H1 (cell line): Measurements from ENCODE around the gene MIA2. TPM values are rescaled to one million over a fixed set of nuclear protein-coding genes. Genes with fewer than 3 reads are reported as not detected.

Source experiments
- CTCF ChIA-PET: fragments of 300-600 bp; sonication (Branson Sonifier 250); formaldehyde crosslinking; loops from one replicate; lab custom pipeline; 2021; ENCODE audit not compliant: partially characterized antibody; lab: Charles Lee
- POLR2A ChIA-PET: fragments of 300-600 bp; sonication (Branson Sonifier 250); formaldehyde crosslinking; loops from one replicate; lab custom pipeline; 2021; ENCODE audit warnings: inconsistent platforms; ENCODE audit not compliant: partially characterized antibody; lab: Charles Lee
- DNase-seq, 2 experiments: peaks; one replicate each; pipeline versions ENCODE4 v3.0.0 to v3.0.0-alpha.2; 2010 to 2022; ENCODE audit warnings: low spot score in 2 of 2, low read depth in 1 of 2, mixed read lengths in 1 of 2
- FAIRE-seq: peaks from 2 replicates; lab custom pipeline; 2011; peaks lifted over from hg19 to GRCh38; lab: Jason Lieb, UNC
- H2AFZ ChIP-seq: 2 replicates; pipeline ENCODE4 v1.8.1; 2012; ENCODE audit warnings: low read length, inconsistent platforms
- H2AK5ac ChIP-seq: 2 replicates; pipeline ENCODE4 v1.6.1; 2013; ENCODE audit warnings: low read depth, low read length
- H2BK120ac ChIP-seq: replicated peaks from 2 replicates; pipeline ENCODE3; 2013; ENCODE audit warnings: low read depth, low read length, inconsistent platforms
- H2BK12ac ChIP-seq: 2 replicates; pipeline ENCODE4 v1.6.1; 2013; ENCODE audit warnings: low read depth, low read length
- H2BK15ac ChIP-seq: 2 replicates; pipeline ENCODE4 v1.6.1; 2013; ENCODE audit warnings: low read length
- H2BK20ac ChIP-seq: 2 replicates; pipeline ENCODE4 v1.6.1; 2013; ENCODE audit warnings: low read length
- H2BK5ac ChIP-seq: 2 replicates; pipeline ENCODE4 v1.6.1; 2013; ENCODE audit warnings: low read depth, low read length
- H3K14ac ChIP-seq: 2 replicates; pipeline ENCODE4 v1.6.1; 2013; ENCODE audit warnings: inconsistent platforms; ENCODE audit not compliant: insufficient read length
- H3K18ac ChIP-seq: 2 replicates; pipeline ENCODE4 v1.6.1; 2013; ENCODE audit warnings: low read length; ENCODE audit errors: extremely low read depth
- H3K23ac ChIP-seq: 2 replicates; pipeline ENCODE4 v1.6.1; 2013; ENCODE audit warnings: inconsistent platforms; ENCODE audit not compliant: insufficient read length
- H3K23me2 ChIP-seq: 2 replicates; pipeline ENCODE4 v1.6.1; 2013; ENCODE audit warnings: low read depth, low read length
- H3K27ac ChIP-seq: 2 replicates; pipeline ENCODE4 v1.6.1; 2011; ENCODE audit warnings: low read depth, low read length, inconsistent platforms
- H3K27me3 ChIP-seq, 4 experiments: replicated peaks in 1 of 4; 1 replicate in 1 of 4; 2 replicates in 3 of 4; pipeline versions ENCODE4 v1.6.1 to v1.8.1; 2011 to 2013; ENCODE audit warnings: low read length in 3 of 4, mild to moderate bottlenecking in 3 of 4, inconsistent platforms in 2 of 4, mixed read lengths in 2 of 4, moderate library complexity in 1 of 4; ENCODE audit not compliant: control insufficient read depth in 3 of 4, insufficient read depth in 3 of 4; ENCODE audit errors: extremely low read depth in 1 of 4
- H3K36me3 ChIP-seq, 4 experiments: 2 replicates each; pipeline versions ENCODE4 v1.6.1 to v1.8.1; 2011 to 2013; ENCODE audit warnings: mild to moderate bottlenecking in 4 of 4, low read length in 3 of 4, moderate library complexity in 2 of 4, control low read depth in 1 of 4, inconsistent platforms in 1 of 4; ENCODE audit not compliant: insufficient read depth in 4 of 4, control insufficient read depth in 2 of 4
- H3K4ac ChIP-seq: replicated peaks from 2 replicates; pipeline ENCODE3; 2013; ENCODE audit warnings: low read length, low read depth, mixed read lengths, inconsistent platforms; ENCODE audit not compliant: insufficient read length
- H3K4me1 ChIP-seq, 4 experiments: replicated peaks in 1 of 4; 1 replicate in 1 of 4; 2 replicates in 3 of 4; pipeline versions ENCODE4 v1.6.1 to v1.8.1; 2011 to 2013; ENCODE audit warnings: low read length in 3 of 4, inconsistent platforms in 2 of 4, mixed read lengths in 1 of 4; ENCODE audit not compliant: insufficient read depth in 4 of 4, control insufficient read depth in 3 of 4
- H3K4me2 ChIP-seq, 2 experiments: 2 replicates each; pipeline versions ENCODE4 v1.6.1 to v1.8.1; 2011 to 2013; ENCODE audit warnings: low read depth in 2 of 2, low read length in 2 of 2, control low read depth in 1 of 2, inconsistent platforms in 1 of 2, mild to moderate bottlenecking in 1 of 2; ENCODE audit not compliant: insufficient read depth in 1 of 2
- H3K4me3 ChIP-seq, 4 experiments: fragments of 200-600, 300-600 bp in 1 of 4; sonication (generic), shearing (Covaris generic), sonication (Bioruptor Twin) in 1 of 4; 2 replicates each; pipeline versions ENCODE4 v1.5.1 to v1.8.1; 2011 to 2016; ENCODE audit warnings: low read length in 4 of 4, low read depth in 3 of 4, control low read depth in 2 of 4, inconsistent platforms in 2 of 4, mild to moderate bottlenecking in 2 of 4, mixed read lengths in 1 of 4, moderate library complexity in 1 of 4; ENCODE audit not compliant: insufficient read depth in 2 of 4; ENCODE audit errors: extremely low read depth in 1 of 4
- H3K56ac ChIP-seq: replicated peaks from 2 replicates; pipeline ENCODE3; 2013; ENCODE audit warnings: low read depth, mild to moderate bottlenecking, mixed read lengths, low read length, inconsistent platforms; ENCODE audit not compliant: insufficient read length
- H3K79me1 ChIP-seq: 2 replicates; pipeline ENCODE4 v1.6.1; 2013; ENCODE audit warnings: low read depth, low read length, control low read depth
- H3K79me2 ChIP-seq, 2 experiments: 2 replicates each; pipeline versions ENCODE4 v1.6.1 to v1.8.1; 2012 to 2013; ENCODE audit warnings: low read length in 2 of 2, mild to moderate bottlenecking in 2 of 2, inconsistent platforms in 1 of 2; ENCODE audit not compliant: insufficient read depth in 2 of 2, control insufficient read depth in 1 of 2
- H3K9ac ChIP-seq, 4 experiments: replicated peaks in 1 of 4; 1 replicate in 1 of 4; 2 replicates in 3 of 4; pipeline versions ENCODE4 v1.6.1 to v1.8.1; 2011 to 2013; ENCODE audit warnings: low read depth in 3 of 4, low read length in 3 of 4, control low read depth in 2 of 4, mild to moderate bottlenecking in 2 of 4, moderate library complexity in 2 of 4, inconsistent platforms in 1 of 4; ENCODE audit errors: extremely low read depth in 1 of 4
- H3K9me3 ChIP-seq, 2 experiments: 2 replicates each; pipeline versions ENCODE4 v1.6.1 to v1.8.1; 2012 to 2013; ENCODE audit warnings: mild to moderate bottlenecking in 2 of 2, moderate library complexity in 2 of 2, control low read depth in 1 of 2, inconsistent platforms in 1 of 2, low read depth in 1 of 2, low read length in 1 of 2, mixed read lengths in 1 of 2; ENCODE audit not compliant: insufficient read depth in 2 of 2
- H4K20me1 ChIP-seq, 2 experiments: replicated peaks in 1 of 2; 2 replicates each; pipeline versions ENCODE3 to v1.8.1; 2011 to 2013; ENCODE audit warnings: inconsistent platforms in 2 of 2, low read length in 2 of 2, mild to moderate bottlenecking in 1 of 2; ENCODE audit not compliant: insufficient read depth in 2 of 2, control insufficient read depth in 1 of 2
- H4K5ac ChIP-seq: 2 replicates; pipeline ENCODE4 v1.6.1; 2013; ENCODE audit warnings: low read length, low read depth, mixed read lengths, inconsistent platforms; ENCODE audit not compliant: insufficient read length
- H4K8ac ChIP-seq: 2 replicates; pipeline ENCODE4 v1.8.0; 2013; ENCODE audit warnings: mild to moderate bottlenecking, moderate library complexity, low read length, inconsistent platforms; ENCODE audit not compliant: insufficient read depth; ENCODE audit errors: extremely low read depth
- H4K91ac ChIP-seq: replicated peaks from 2 replicates; pipeline ENCODE3; 2013; ENCODE audit warnings: low read length, mixed read lengths, inconsistent platforms; ENCODE audit not compliant: insufficient read length
- ASH2L ChIP-seq: fragments of 200-600, 300-600 bp; sonication (generic); IDR thresholded peaks from one replicate; pipeline ENCODE4 v1.7.1; 2017; ENCODE audit warnings: low read length
- BCL11A ChIP-seq, 2 experiments: IDR thresholded peaks; one replicate each; pipeline ENCODE4 v1.6.1; 2011; ENCODE audit warnings: low read depth in 2 of 2, low read length in 2 of 2, mild to moderate bottlenecking in 2 of 2
- CHD1 ChIP-seq: IDR thresholded peaks from 2 replicates; pipeline ENCODE4 v1.6.1; 2012; ENCODE audit warnings: low read depth, low read length, improper control_type of control experiment
- FOSL1 ChIP-seq: IDR thresholded peaks from 2 replicates; pipeline ENCODE4 v1.6.1; 2011; ENCODE audit warnings: mild to moderate bottlenecking, low read depth, low read length, moderate library complexity; ENCODE audit not compliant: insufficient read depth
- JUN ChIP-seq: IDR thresholded peaks from 2 replicates; pipeline ENCODE4 v1.6.1; 2011; ENCODE audit warnings: low read depth, mild to moderate bottlenecking, improper control_type of control experiment, low read length
- PHF8 ChIP-seq: fragments of 200-600 bp; sonication (generic); conservative IDR thresholded peaks from 2 replicates; pipeline ENCODE4 v1.7.1; 2012; ENCODE audit warnings: low read depth, mild to moderate bottlenecking, inconsistent platforms, low read length, moderate library complexity
- POLR2A ChIP-seq, 2 experiments: IDR thresholded peaks; 1 replicate in 1 of 2; 2 replicates in 1 of 2; pipeline ENCODE4 v1.6.1; 2011; ENCODE audit warnings: low read depth in 2 of 2, low read length in 2 of 2, mild to moderate bottlenecking in 2 of 2; ENCODE audit errors: control extremely low read depth in 1 of 2
- POU5F1 ChIP-seq: IDR thresholded peaks from 2 replicates; pipeline ENCODE4 v1.6.1; 2011; ENCODE audit warnings: low read depth, mild to moderate bottlenecking, low read length, moderate library complexity
- SP2 ChIP-seq: IDR thresholded peaks from 2 replicates; pipeline ENCODE4 v1.6.1; 2012; ENCODE audit warnings: mild to moderate bottlenecking, low read length, inconsistent platforms
- SRF ChIP-seq: IDR thresholded peaks from 2 replicates; pipeline ENCODE4 v1.6.1; 2011; ENCODE audit warnings: mild to moderate bottlenecking, low read depth, low read length, moderate library complexity
- SUZ12 ChIP-seq: fragments of 200-600 bp; sonication (generic); IDR thresholded peaks from 2 replicates; pipeline ENCODE4 v1.6.1; 2012; ENCODE audit warnings: mild to moderate bottlenecking, inconsistent platforms, low read length, moderate library complexity, mixed read lengths
- TCF12 ChIP-seq: IDR thresholded peaks from 2 replicates; pipeline ENCODE4 v1.6.1; 2011; ENCODE audit warnings: low read depth, mild to moderate bottlenecking, low read length
- TEAD4 ChIP-seq: IDR thresholded peaks from 2 replicates; pipeline ENCODE4 v1.6.1; 2012; ENCODE audit warnings: low read depth, low read length, inconsistent platforms, mixed read lengths
- YY1 ChIP-seq: IDR thresholded peaks from 2 replicates; pipeline ENCODE4 v1.6.1; 2011; ENCODE audit warnings: low read depth, mild to moderate bottlenecking, low read length
- WGBS, 2 experiments: shearing (Covaris generic) in 1 of 2; methylation state at CpG; one replicate each; pipeline versions ENCODE4 v1.1.6 to v1.1.7; 2013 to 2015; ENCODE audit warnings: low lambda C conversion rate in 2 of 2, mixed read lengths in 2 of 2, inconsistent platforms in 1 of 2, low coverage in 1 of 2, missing lambda C conversion rate in 1 of 2; ENCODE audit not compliant: insufficient replicate concordance in 2 of 2, insufficient coverage in 1 of 2, insufficient read length in 1 of 2; ENCODE audit errors: extremely low coverage in 1 of 2, missing lambda C conversion rate in 1 of 2; 5-methylcytosine and 5-hydroxymethylcytosine counted together
- polyA plus RNA-seq, 7 experiments: library from polyadenylated mRNA; depleted of rRNA in 3 of 7; stranded (reverse) in 5 of 7; unstranded in 2 of 7; fragments of >200 nt in 5 of 7; fragments of 200-250 nt in 2 of 7; gene quantifications; 1 replicate in 5 of 7; 2 replicates in 1 of 7; 4 replicates in 1 of 7; pipeline versions ENCODE4 v1.2.1 to v1.2.3, GENCODE V29; 2011 to 2013; ENCODE audit warnings: missing spikeins in 2 of 7, mixed read lengths in 2 of 7
- total RNA-seq: library from RNA; stranded (reverse); fragmentation: NEBNext Ultra II Directional; extraction: Animal tissue kit (Norgen Biotek cat#: 25700); gene quantifications from 2 replicates; pipeline ENCODE4 v1.2.1, GENCODE V29; 2021

The MIA2 gene
- total and polyA plus RNA-seq, 2 of the 8 experiments (the other 6 are each of a cell fraction or from before 2014, with no cell fraction given) = 10.1 to 15.0 TPM

DNA sequence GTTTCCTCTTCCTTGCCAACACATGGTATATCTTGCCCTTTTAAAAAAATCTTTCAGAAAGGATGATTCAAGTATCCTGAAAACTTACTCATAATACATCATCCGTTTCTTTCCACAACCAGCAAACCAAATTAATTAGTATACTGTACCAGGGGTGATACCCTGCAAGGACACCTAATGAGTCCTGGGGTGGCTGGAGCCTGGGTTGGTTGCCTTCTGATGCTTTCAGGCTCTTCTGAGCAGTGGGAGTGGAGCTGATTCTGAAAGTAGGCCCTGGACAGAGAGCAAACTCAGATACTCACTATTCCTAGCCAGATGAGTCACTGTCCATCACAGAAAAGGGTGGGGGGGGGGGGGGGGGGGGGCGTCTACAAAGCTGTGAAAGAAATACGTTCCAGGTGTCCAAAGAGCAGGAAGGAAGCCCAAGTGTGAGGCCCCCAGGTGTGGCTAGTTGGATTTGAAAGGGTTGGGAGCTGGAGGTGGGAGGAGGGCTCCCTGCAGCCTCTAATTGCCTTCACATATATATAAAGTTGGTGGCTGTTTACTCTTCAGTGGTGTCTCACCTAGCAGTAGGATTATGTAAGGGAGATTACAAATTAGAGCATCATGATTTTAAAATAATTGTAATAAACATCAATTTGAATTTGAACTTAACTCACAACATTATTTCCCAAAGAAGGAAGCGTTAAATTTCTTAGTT is 162.0 kb downstream of the MIA2 start:
- no peaks in the 10 kb centered on the region for H3K9me3 ChIP-seq
- TF ChIP-seq BCL11A (IDR thresholded peaks at IDR 0.05; ENCODE audit: low read depth in 2 of 2, low read length in 2 of 2) = no peak
- no peak for TF ChIP-seq CHD1
- no peak for TF ChIP-seq SRF
- no peak for TF ChIP-seq PHF8
- no peak for TF ChIP-seq SP2
- no peak for TF ChIP-seq POU5F1
- no peak for TF ChIP-seq FOSL1
- TF ChIP-seq YY1 = no peak
- TF ChIP-seq ASH2L = no peak
- TF ChIP-seq TCF12 = no peak
- no peak for TF ChIP-seq TEAD4
- TF ChIP-seq JUN = no peak
- TF ChIP-seq POLR2A (IDR thresholded peaks at IDR 0.05; ENCODE audit: control extremely low read depth in 1 of 2, low read depth in 2 of 2, low read length in 2 of 2) = no peak
- no peak for TF ChIP-seq SUZ12

More for the DNA sequence above, 162.0 kb downstream of the MIA2 start:
- Histone ChIP-seq H3K27ac (no peak overlapping the region), H3K79me2 (no peaks in the 10 kb centered on the region), H3K23me2 (no peaks in the 10 kb centered on the region), H4K20me1 (peaks cover 0 to 2% of the 10 kb centered on the region in 2 experiments), H3K9ac (no peak overlapping the region), H3K18ac (no peak overlapping the region), H3K56ac (no peak overlapping the region), H4K8ac (no peak overlapping the region), H3K23ac (no peak overlapping the region), H2AFZ (no peak overlapping the region), H4K5ac (no peak overlapping the region), H4K91ac (no peak overlapping the region), H3K14ac (no peak overlapping the region), H2BK20ac (no peak overlapping the region), H2BK12ac (no peak overlapping the region), H2BK15ac (no peak overlapping the region), H3K4me1 (no peaks in the 10 kb centered on the region), H3K4me3 (no peak overlapping the region), H2BK120ac (no peak overlapping the region), H3K4me2 (no peak overlapping the region), H2AK5ac (no peak overlapping the region), H3K36me3 (peaks cover 0 to 4% (median 1%) of the 10 kb centered on the region in 4 experiments; a peak in 3 of 8 replicates), H2BK5ac (no peak overlapping the region), H3K27me3 (no peaks in the 10 kb centered on the region), H3K4ac (no peak overlapping the region), H3K79me1 (no peaks in the 10 kb centered on the region)
- CTCF ChIA-PET = interaction anchor here (1.8 kb wide), 1 partner anchor 164 kb away, joined by 4 read pairs; no protein-coding TSS in a partner anchor
- 87% methylated on average over 3 of the region's 4 CpGs; no CpG with 5 or more reads in 1 of the 2 experiments for whole genome bisulfite sequencing, 2 experiments
- FAIRE-seq (no peak), DNase-seq (no peak)
- POLR2A ChIA-PET = interaction anchor here (3.0 kb wide), 1 partner anchor 225 kb away, joined by 7 read pairs; the partner anchor contains the start of gene TRAPPC6B
